ENCODE measurements around the gene AJAP1.
"Not testable (repeated sequence)": the region's sequence is repeated elsewhere in the genome, so short reads cannot be mapped to it uniquely, and the experiment has no call there.

AJAP1 gene

DNA sequence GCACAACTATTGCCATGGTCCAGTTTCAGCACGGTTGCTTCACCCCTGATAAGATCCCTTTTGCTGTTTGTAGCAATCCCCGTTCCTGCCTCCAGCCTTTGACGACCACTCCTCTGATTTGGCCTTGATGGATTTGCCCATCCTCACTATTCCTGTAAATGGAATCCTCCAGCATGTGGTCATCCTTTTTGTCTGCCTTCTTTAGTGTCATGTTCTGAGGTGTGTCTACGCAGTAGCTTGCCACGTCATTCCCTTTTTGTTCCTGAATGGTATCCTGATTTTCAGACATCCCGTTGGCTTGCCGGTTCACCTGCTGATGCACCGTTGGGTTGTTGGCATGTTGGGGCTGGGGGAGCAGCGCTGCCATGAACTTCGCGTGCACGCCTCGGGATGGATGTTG, 7.8 kb downstream of the AJAP1 start:
- DNase-seq, result no peak
- H3K36me3 ChIP-seq, result no peaks in the 10 kb centered on the region

GRCh38 chr1:4662723-4663122, 8.3 kb downstream of the AJAP1 start:
- no peaks in the 10 kb centered on the region for H3K27me3 ChIP-seq
- no peaks in the 10 kb centered on the region for H3K4me1 ChIP-seq
- no peak overlapping the region for H3K4me3 ChIP-seq (ENCODE audit: low read depth, low read length)
- H3K36me3 ChIP-seq, result no peaks in the 10 kb centered on the region
- no peak for TF ChIP-seq CTCF (IDR thresholded peaks at IDR 0.05; ENCODE audit: low read depth, low read length)
- no peak for DNase-seq
- no peaks in the 10 kb centered on the region for H3K9me3 ChIP-seq

More for the DNA sequence above, 7.8 kb downstream of the AJAP1 start:
- Histone ChIP-seq H3K27me3 (no peaks in the 10 kb centered on the region), H3K9me3 (no peaks in the 10 kb centered on the region), H3K4me1 (no peaks in the 10 kb centered on the region), H3K4me3 (ENCODE audit: low read depth, low read length) (no peak overlapping the region)
- TF ChIP-seq CTCF (IDR thresholded peaks at IDR 0.05; ENCODE audit: low read depth, low read length), result no peak

- no peak overlapping the region for H3K4me3 ChIP-seq (ENCODE audit: low read depth, low read length)
- no peaks in the 10 kb centered on the region for H3K27me3 ChIP-seq
- no peaks in the 10 kb centered on the region for H3K36me3 ChIP-seq
- DNase-seq, result no peak
- no peaks in the 10 kb centered on the region for H3K4me1 ChIP-seq
- no peak for TF ChIP-seq CTCF (IDR thresholded peaks at IDR 0.05; ENCODE audit: low read depth, low read length)
- H3K9me3 ChIP-seq, result no peaks in the 10 kb centered on the region
These were observed 9.7 kb downstream of the AJAP1 start for GRCh38 chr1:4664095-4664494.

GRCh38 chr1:4664606-4665005, 10.2 kb downstream of the AJAP1 start:
- no peak for TF ChIP-seq CTCF (IDR thresholded peaks at IDR 0.05; ENCODE audit: low read depth, low read length)
- no peaks in the 10 kb centered on the region for H3K27me3 ChIP-seq
- no peak for DNase-seq
- no peak overlapping the region for H3K4me3 ChIP-seq (ENCODE audit: low read depth, low read length)
- no peaks in the 10 kb centered on the region for H3K36me3 ChIP-seq
- H3K9me3 ChIP-seq, result no peaks in the 10 kb centered on the region
- no peaks in the 10 kb centered on the region for H3K4me1 ChIP-seq

DNA sequence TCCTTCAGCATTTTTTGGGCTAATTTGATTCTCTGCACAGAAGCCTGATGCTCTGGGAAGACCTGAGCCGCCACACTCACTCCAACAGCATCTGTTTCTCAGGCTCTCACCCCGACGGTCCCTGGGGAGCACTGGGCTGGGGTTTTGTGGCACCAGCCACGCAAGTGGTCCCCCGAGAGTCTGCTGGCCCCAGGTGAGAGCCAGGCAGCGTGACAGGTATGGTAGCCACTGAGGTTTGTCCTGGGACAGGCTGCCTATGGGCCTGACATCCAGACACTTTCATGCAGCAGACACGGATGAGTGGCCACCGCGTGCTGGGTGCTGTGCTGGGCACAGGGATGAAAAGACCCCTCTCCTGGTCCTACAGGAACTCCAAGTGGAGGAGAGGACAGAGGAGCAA, 11.0 kb downstream of the AJAP1 start:
- Histone ChIP-seq H3K4me3 (ENCODE audit: low read depth, low read length) (no peak overlapping the region), H3K27me3 (no peaks in the 10 kb centered on the region), H3K4me1 (no peaks in the 10 kb centered on the region), H3K36me3 (no peaks in the 10 kb centered on the region), H3K9me3 (no peaks in the 10 kb centered on the region)
- DNase-seq, result no peak
- TF ChIP-seq CTCF (IDR thresholded peaks at IDR 0.05; ENCODE audit: low read depth, low read length), result no peak

GRCh38 chr1:4666683-4667082, 12.3 kb downstream of the AJAP1 start:
- H3K4me1 ChIP-seq; H3K9me3 ChIP-seq; H3K36me3 ChIP-seq; H3K4me3 ChIP-seq (ENCODE audit: low read depth, low read length); DNase-seq; H3K27me3 ChIP-seq: not testable (repeated sequence)
